GM19035 (cell line): ENCODE measurements around the gene COX6A2.

Experiments used
- ATAC-seq: cut with Tn5 transposase; IDR thresholded peaks from one replicate; pipeline ENCODE4 v1.9.1; 2021; ENCODE audit not compliant: unreplicated experiment

Gene COX6A2

GRCh38 chr16:31411024-31411844 is 16.9 kb downstream of the COX6A2 start:
- no peak for ATAC-seq

GRCh38 chr16:31410082-31410481 is 18.1 kb downstream of the COX6A2 start:
- ATAC-seq: no peak

GRCh38 chr16:31409433-31409832 is 18.7 kb downstream of the COX6A2 start:
- ATAC-seq: no peak

GRCh38 chr16:31407406-31407805 is 20.8 kb downstream of the COX6A2 start:
- no peak for ATAC-seq

- no peak for ATAC-seq
Measured at GRCh38 chr16:31404353-31405064, 23.7 kb downstream of the COX6A2 start.

GRCh38 chr16:31403590-31404352 is 24.4 kb downstream of the COX6A2 start:
- ATAC-seq: no peak

GRCh38 chr16:31402687-31403086 is 25.5 kb downstream of the COX6A2 start:
- no peak for ATAC-seq

- ATAC-seq: no peak
Measured at GRCh38 chr16:31401436-31401835, 26.7 kb downstream of the COX6A2 start.

- no peak for ATAC-seq
Measured at GRCh38 chr16:31400191-31400590, 28.0 kb downstream of the COX6A2 start.

- ATAC-seq: no peak
Measured at GRCh38 chr16:31397701-31398100, 30.5 kb downstream of the COX6A2 start.

- no peak for ATAC-seq
Measured at GRCh38 chr16:31397096-31397660, 31.0 kb downstream of the COX6A2 start.

- ATAC-seq: no peak
Measured at GRCh38 chr16:31395647-31396046, 32.5 kb downstream of the COX6A2 start.

- no peak for ATAC-seq
Measured at GRCh38 chr16:31393056-31393455, 35.1 kb downstream of the COX6A2 start, which contains the start of gene ITGAD. ITGAD (plus strand) TSS chr16:31393335; CDS start chr16:31393361, 26 bp downstream.

- no peak for ATAC-seq
Measured at GRCh38 chr16:31390504-31391041, 37.6 kb downstream of the COX6A2 start.

GRCh38 chr16:31388535-31388934 is 39.6 kb downstream of the COX6A2 start:
- ATAC-seq: no peak

- peak; percentile 52 for ATAC-seq
Measured at GRCh38 chr16:31386157-31386984, 41.8 kb downstream of the COX6A2 start.

GRCh38 chr16:31385680-31386079 is 42.5 kb downstream of the COX6A2 start:
- ATAC-seq: no peak

- ATAC-seq: no peak
Measured at GRCh38 chr16:31382485-31383161, 45.5 kb downstream of the COX6A2 start.

GRCh38 chr16:31380201-31380600 is 48.0 kb downstream of the COX6A2 start:
- ATAC-seq: no peak
